Endothelial cell of umbilical vein (primary cell): ENCODE data around the gene AFDN. TPM values are rescaled to one million over a fixed set of nuclear protein-coding genes. Genes with fewer than 3 reads are reported as not detected.

Experiments
- BruUV-seq: library from RNA; stranded (reverse); fragments of 400-500 nt; replicated peaks from 2 replicates; lab custom pipeline; 2021; lab: Mats Ljungman, UMichigan
- CTCF ChIA-PET: fragments of 300-600, 350-600 bp; sonication (Branson Sonifier 250); formaldehyde crosslinking; loops from one replicate; lab custom pipeline; 2021; ENCODE audit warnings: antibody characterized with exemption, inconsistent platforms; lab: Charles Lee
- POLR2A ChIA-PET: fragments of 300-600, 350-600 bp; sonication (Branson Sonifier 250); formaldehyde crosslinking; loops from one replicate; lab custom pipeline; 2021; ENCODE audit warnings: antibody characterized with exemption, inconsistent platforms; lab: Charles Lee
- DNase-seq: peaks from one replicate; pipeline ENCODE4 v3.0.0-alpha.2; 2011; ENCODE audit warnings: low read depth, low spot score
- FAIRE-seq: peaks from 2 replicates; lab custom pipeline; 2011; peaks lifted over from hg19 to GRCh38; lab: Jason Lieb, UNC
- H2AFZ ChIP-seq: 2 replicates; pipeline ENCODE4 v1.6.0; 2012; ENCODE audit warnings: low read depth, low read length, control low read depth, inconsistent platforms
- H3K27ac ChIP-seq: 2 replicates; pipeline ENCODE4 v1.5.1; 2011; ENCODE audit warnings: low read depth, mild to moderate bottlenecking, control low read depth, low read length, moderate library complexity; ENCODE audit not compliant: insufficient read depth
- H3K27me3 ChIP-seq, 2 experiments: 2 replicates each; pipeline versions ENCODE4 v1.6.0 to v1.6.1; 2011; ENCODE audit warnings: low read length in 2 of 2, mixed read lengths in 1 of 2; ENCODE audit not compliant: control insufficient read depth in 2 of 2, insufficient read depth in 2 of 2
- H3K36me3 ChIP-seq, 2 experiments: 2 replicates in 1 of 2; 3 replicates in 1 of 2; pipeline ENCODE4 v1.5.1; 2011; ENCODE audit warnings: low read length in 2 of 2, mild to moderate bottlenecking in 1 of 2, moderate library complexity in 1 of 2; ENCODE audit not compliant: control insufficient read depth in 2 of 2, insufficient read depth in 2 of 2; ENCODE audit errors: extremely low read depth in 1 of 2
- H3K4me1 ChIP-seq: 3 replicates; pipeline ENCODE4 v1.5.1; 2011; ENCODE audit warnings: mild to moderate bottlenecking, low read length; ENCODE audit not compliant: control insufficient read depth, insufficient read depth; ENCODE audit errors: extremely low read depth
- H3K4me2 ChIP-seq: 2 replicates; pipeline ENCODE4 v1.6.1; 2011; ENCODE audit warnings: low read length, control low read depth, mixed read lengths; ENCODE audit not compliant: insufficient read depth
- H3K4me3 ChIP-seq, 3 experiments: fragments of 200-600 bp in 1 of 3; sonication (generic), shearing (Covaris generic) in 1 of 3; replicated peaks in 1 of 3; 2 replicates each; pipeline ENCODE4 v1.5.1; 2011 to 2016; ENCODE audit warnings: control low read depth in 3 of 3, low read length in 3 of 3, mild to moderate bottlenecking in 2 of 3, inconsistent platforms in 1 of 3, low read depth in 1 of 3, moderate library complexity in 1 of 3; ENCODE audit not compliant: insufficient read depth in 1 of 3
- H3K79me2 ChIP-seq: 2 replicates; pipeline ENCODE4 v1.6.0; 2012; ENCODE audit warnings: low read length, inconsistent platforms; ENCODE audit not compliant: control insufficient read depth, insufficient read depth
- H3K9ac ChIP-seq: replicated peaks from 2 replicates; pipeline ENCODE3; 2011; ENCODE audit warnings: low read length, control low read depth; ENCODE audit not compliant: insufficient read depth; ENCODE audit errors: extremely low read depth
- H3K9me1 ChIP-seq: replicated peaks from 3 replicates; pipeline ENCODE4 v1.6.0; 2011; ENCODE audit warnings: mild to moderate bottlenecking, low read length; ENCODE audit not compliant: control insufficient read depth, insufficient read depth; ENCODE audit errors: extremely low read depth
- H3K9me3 ChIP-seq: replicated peaks from 2 replicates; pipeline ENCODE4 v1.5.1; 2012; ENCODE audit warnings: low read length, inconsistent platforms; ENCODE audit not compliant: control insufficient read depth, insufficient read depth
- H4K20me1 ChIP-seq: replicated peaks from 2 replicates; pipeline ENCODE3; 2011; ENCODE audit warnings: mild to moderate bottlenecking, low read length; ENCODE audit not compliant: control insufficient read depth, insufficient read depth; ENCODE audit errors: extremely low read depth
- CTCF ChIP-seq, 2 donors: IDR thresholded peaks; 1 replicate in 1 of 2; 2 replicates in 1 of 2; pipeline ENCODE4 v1.5.1; 2011; ENCODE audit warnings: low read length in 2 of 2, mild to moderate bottlenecking in 2 of 2, moderate library complexity in 2 of 2, control low read depth in 1 of 2, inconsistent platforms in 1 of 2, low read depth in 1 of 2; ENCODE audit not compliant: insufficient read depth in 1 of 2; ENCODE audit errors: extremely low read depth in 1 of 2
- EZH2 ChIP-seq: IDR thresholded peaks from 2 replicates; pipeline ENCODE4 v1.6.1; 2012; ENCODE audit warnings: borderline replicate concordance, low read depth, mild to moderate bottlenecking, moderate library complexity, low read length, inconsistent platforms; ENCODE audit not compliant: severe bottlenecking
- FOS ChIP-seq: IDR thresholded peaks from 2 replicates; pipeline ENCODE4 v1.6.1; 2011; ENCODE audit warnings: mild to moderate bottlenecking, low read length, moderate library complexity, borderline replicate concordance; ENCODE audit not compliant: insufficient read depth
- GATA2 ChIP-seq: IDR thresholded peaks from 2 replicates; pipeline ENCODE4 v1.7.0; 2011; ENCODE audit warnings: low read depth, mild to moderate bottlenecking, moderate library complexity, mixed read lengths, low read length; ENCODE audit not compliant: insufficient read length, insufficient read depth
- JUN ChIP-seq: IDR thresholded peaks from 2 replicates; pipeline ENCODE4 v1.6.1; 2011; ENCODE audit warnings: borderline replicate concordance, low read depth; ENCODE audit not compliant: insufficient read length, insufficient read depth
- MYC ChIP-seq: IDR thresholded peaks from one replicate; pipeline ENCODE4 v1.6.1; 2011; ENCODE audit warnings: mild to moderate bottlenecking, low read depth, low read length
- POLR2A ChIP-seq: IDR thresholded peaks from 2 replicates; pipeline ENCODE4 v1.6.1; 2012; ENCODE audit warnings: low read depth, mild to moderate bottlenecking, control low read depth, low read length
- POLR2AphosphoS5 ChIP-seq: IDR thresholded peaks from 2 replicates; pipeline ENCODE4 v1.6.1; 2012; ENCODE audit warnings: low read depth, mild to moderate bottlenecking, control low read depth, low read length, moderate library complexity; ENCODE audit not compliant: insufficient read depth
- dilution Hi-C: fragments of 300-500 bp; cut with MboI; formaldehyde crosslinking; loops from one replicate; pipeline ENCODE4 v1.15.0; 2019; ENCODE audit warnings: low sequenced_read_pairs; ENCODE audit not compliant: extremely low pct_ligation_motif_present
- intact Hi-C: fragments of 100-400 bp; cut with micrococcal nuclease; formaldehyde crosslinking; loops from one replicate; pipeline ENCODE4 v1.10.0; 2022
- polyA plus RNA-seq, 4 experiments: library from polyadenylated mRNA; depleted of rRNA in 3 of 4; stranded (reverse) in 3 of 4; unstranded in 1 of 4; fragments of >200 nt; gene quantifications; 2 replicates each; pipeline versions ENCODE4 v1.2.1 to v1.2.3, GENCODE V29; 2011 to 2012; ENCODE audit warnings: missing spikeins in 1 of 4
- total RNA-seq: library from RNA; stranded (reverse); gene quantifications from 2 replicates; pipeline ENCODE4 v1.2.3, GENCODE V29; 2021

AFDN gene
- total and polyA plus RNA-seq, 2 donors (not counting 3 experiments of a cell fraction or from before 2014, with no cell fraction given), result 31.0 to 134 TPM

GRCh38 chr6:167966540-167966905 lies 139.8 kb downstream of the AFDN start:
- no TSS peak for BruUV-seq
- Histone ChIP-seq H3K9me1 (no peaks in the 10 kb centered on the region), H3K36me3 (peaks cover 19% of the 10 kb centered on the region in 2 experiments), H3K4me3 (no peak overlapping the region), H3K9me3 (no peaks in the 10 kb centered on the region), H3K9ac (no peak overlapping the region), H2AFZ (no peak overlapping the region), H3K27ac (no peak overlapping the region), H4K20me1 (no peaks in the 10 kb centered on the region), H3K79me2 (no peaks in the 10 kb centered on the region), H3K27me3 (no peaks in the 10 kb centered on the region), H3K4me2 (no peak overlapping the region), H3K4me1 (peaks cover 6% of the 10 kb centered on the region)
- FAIRE-seq (no peak), DNase-seq (no peak)
- intact Hi-C loops (no loop called here), dilution Hi-C loops (no loop called here)
- TF ChIP-seq CTCF (IDR thresholded peaks at IDR 0.05; ENCODE audit: extremely low read depth in 1 of 2, insufficient read depth in 1 of 2, low read depth in 1 of 2, low read length in 2 of 2) (no peak), MYC (no peak), FOS (no peak), JUN (no peak), POLR2AphosphoS5 (no peak), GATA2 (no peak)
- ChIA-PET POLR2A (no interaction called here), CTCF (no interaction called here)

GRCh38 chr6:167968091-167968490 lies 141.4 kb downstream of the AFDN start:
- H2AFZ ChIP-seq, result no peak overlapping the region
- H3K9me1 ChIP-seq, result no peaks in the 10 kb centered on the region
- TF ChIP-seq POLR2AphosphoS5, result no peak
- TF ChIP-seq CTCF (IDR thresholded peaks at IDR 0.05; ENCODE audit: extremely low read depth in 1 of 2, insufficient read depth in 1 of 2, low read depth in 1 of 2, low read length in 2 of 2), result peak; percentile 27 to 39
- no peak for TF ChIP-seq GATA2
- no peak for TF ChIP-seq EZH2
- no peak for TF ChIP-seq POLR2A
- no peak for TF ChIP-seq JUN
- TF ChIP-seq FOS, result no peak
- dilution Hi-C loops (no loop called here), intact Hi-C loops (no loop called here)
- H3K27ac ChIP-seq, result no peak overlapping the region
- DNase-seq (no peak), FAIRE-seq (no peak)
- H3K79me2 ChIP-seq, result no peaks in the 10 kb centered on the region
- H3K9ac ChIP-seq, result no peak overlapping the region
- no TSS peak for BruUV-seq
- H4K20me1 ChIP-seq, result no peaks in the 10 kb centered on the region
- no peak overlapping the region for H3K4me3 ChIP-seq
- no peak overlapping the region for H3K4me2 ChIP-seq
- POLR2A ChIA-PET, result no interaction called here
- H3K27me3 ChIP-seq, result no peaks in the 10 kb centered on the region
- H3K4me1 ChIP-seq, result peaks cover 6% of the 10 kb centered on the region
- no peaks in the 10 kb centered on the region for H3K9me3 ChIP-seq
- H3K36me3 ChIP-seq, result peaks cover 14 to 15% of the 10 kb centered on the region in 2 experiments
- CTCF ChIA-PET, result no interaction called here
